Muscle of back (tissue), 11 donors: Measurements from ENCODE around the gene TENM3. TPM values are rescaled to one million over a fixed set of nuclear protein-coding genes. Genes with fewer than 3 reads are reported as not detected.
"Not testable (repeated sequence)": the region's sequence is repeated elsewhere in the genome, so short reads cannot be mapped to it uniquely, and the experiment has no call there.

Experiments
- DNase-seq, 3 donors: peaks; one replicate each; pipeline versions ENCODE4 v3.0.0 to v3.0.0-alpha.2; 2013
- polyA plus RNA-seq, 10 donors: library from polyadenylated mRNA; unstranded; fragments of 120-200 nt; gene quantifications; one replicate each; pipeline ENCODE4 v1.2.1, GENCODE V29; 2013; ENCODE audit not compliant: insufficient read length in 10 of 10

Gene TENM3
- polyA plus RNA-seq, 10 donors = 9.2 to 23.1 (median 15.7) TPM

DNA sequence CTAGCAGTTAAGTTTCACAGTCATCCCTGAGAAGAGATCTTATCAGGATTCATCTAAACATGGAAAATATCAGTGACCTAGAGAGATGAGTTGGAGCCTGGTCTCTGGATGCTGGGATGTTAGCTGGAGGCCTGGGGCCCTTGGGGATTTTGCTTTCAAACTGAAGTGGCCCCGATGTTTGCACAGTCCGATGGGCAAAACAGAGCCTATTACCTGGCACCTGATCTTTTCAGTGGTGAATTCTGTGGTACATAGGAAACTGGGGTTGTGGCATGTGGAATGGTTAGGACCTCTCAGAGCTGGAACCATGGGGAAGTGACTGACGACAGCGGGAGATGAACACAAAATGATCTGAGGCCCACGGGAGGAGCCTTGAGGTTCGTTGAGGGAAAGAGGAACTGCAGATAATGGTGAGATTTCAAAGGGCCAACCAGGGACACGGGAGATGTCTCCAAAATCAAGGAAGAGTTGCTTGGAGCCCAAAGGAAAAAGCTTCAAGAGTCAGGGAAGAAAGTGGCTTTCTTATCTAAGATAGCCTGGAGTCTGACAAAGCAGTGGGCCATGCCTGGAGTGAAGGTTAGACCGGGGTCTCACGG lies 17.8 kb upstream of the TENM3 start:
- no peak for DNase-seq

DNA sequence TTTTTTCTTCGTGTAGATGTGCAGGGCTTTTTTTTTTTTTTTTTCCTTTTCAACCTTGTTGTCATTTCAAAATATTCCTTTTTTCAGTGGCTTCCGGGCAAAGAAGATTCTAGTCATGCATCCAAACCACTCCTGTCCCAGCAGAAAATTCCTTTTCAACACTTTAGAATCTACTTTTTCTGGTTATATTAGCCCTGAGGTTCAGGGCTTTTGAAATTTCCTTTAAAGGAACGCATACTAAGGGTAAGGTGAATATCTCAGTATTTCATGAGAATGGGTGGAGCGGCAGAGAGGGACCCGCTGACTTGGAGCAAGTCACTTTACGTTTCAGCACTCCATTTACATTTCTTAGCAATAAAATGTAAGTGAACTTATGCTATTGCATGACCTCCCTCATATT lies 15.6 kb upstream of the TENM3 start:
- DNase-seq = no peak

DNA sequence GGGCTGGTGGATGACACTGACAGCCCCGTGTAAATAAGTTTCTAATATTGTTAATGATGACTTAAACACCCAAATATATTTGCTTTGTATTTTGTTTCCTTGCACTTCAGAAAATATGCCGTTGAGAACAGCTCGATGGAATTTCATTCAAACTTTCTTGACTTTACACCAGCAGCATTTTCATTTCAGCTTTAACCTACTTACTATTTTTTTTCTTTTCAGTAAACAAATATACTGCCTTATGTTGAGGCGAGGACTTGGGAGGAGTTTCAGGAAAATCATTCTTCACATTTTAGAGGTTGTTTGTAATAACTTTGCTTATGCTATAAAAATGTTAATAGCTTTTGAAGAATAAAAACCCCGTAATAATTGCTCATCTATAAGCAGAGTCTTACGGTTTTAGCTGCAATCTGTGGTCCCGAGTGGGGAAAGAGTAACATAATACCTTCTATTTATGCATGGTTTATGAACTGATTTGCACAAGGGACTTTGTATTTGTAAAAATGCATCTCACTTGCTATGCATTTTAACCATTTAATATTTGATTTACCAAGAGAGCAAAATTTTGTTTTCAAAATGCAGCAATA lies 14.1 kb upstream of the TENM3 start:
- no peak for DNase-seq

DNA sequence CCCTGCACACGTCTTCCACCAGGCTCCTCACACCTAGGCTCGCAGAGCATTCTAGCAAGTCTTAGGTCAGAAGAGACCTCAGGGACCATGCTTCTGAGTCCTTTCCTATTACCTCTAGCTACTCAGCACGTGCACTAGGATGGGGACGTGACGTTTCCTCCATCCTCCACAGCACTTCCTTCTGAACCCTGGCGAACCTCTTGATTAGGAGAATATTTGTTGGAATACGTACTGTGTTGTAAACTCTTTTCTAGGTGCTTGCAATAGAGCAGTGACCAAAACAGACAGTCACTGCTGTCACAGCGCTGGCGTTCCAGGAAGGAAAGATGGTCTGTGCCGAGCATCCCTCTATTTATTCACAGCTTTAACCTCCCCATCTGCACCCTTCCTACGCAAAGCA lies 12.9 kb upstream of the TENM3 start:
- DNase-seq = no peak

DNA sequence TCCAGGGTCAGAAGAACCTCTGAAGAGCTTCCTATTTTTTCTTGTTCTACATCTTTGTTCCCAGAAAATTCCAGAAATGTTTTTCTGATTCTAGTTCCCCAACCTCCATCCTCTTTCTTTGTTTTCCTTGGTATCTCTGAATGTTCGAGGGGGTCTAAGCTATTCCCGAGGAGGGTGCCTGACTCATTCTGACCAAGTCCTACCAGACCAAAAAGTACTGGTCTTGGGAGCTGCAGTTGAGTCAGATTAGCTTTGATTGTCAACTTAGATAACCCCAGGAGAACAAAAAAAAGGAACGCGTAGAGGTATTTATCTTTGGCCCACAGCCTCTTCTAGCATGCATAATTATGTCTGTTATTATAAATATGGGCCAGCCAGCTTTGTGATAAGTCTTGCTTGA lies 12.1 kb upstream of the TENM3 start:
- no peak for DNase-seq

DNA sequence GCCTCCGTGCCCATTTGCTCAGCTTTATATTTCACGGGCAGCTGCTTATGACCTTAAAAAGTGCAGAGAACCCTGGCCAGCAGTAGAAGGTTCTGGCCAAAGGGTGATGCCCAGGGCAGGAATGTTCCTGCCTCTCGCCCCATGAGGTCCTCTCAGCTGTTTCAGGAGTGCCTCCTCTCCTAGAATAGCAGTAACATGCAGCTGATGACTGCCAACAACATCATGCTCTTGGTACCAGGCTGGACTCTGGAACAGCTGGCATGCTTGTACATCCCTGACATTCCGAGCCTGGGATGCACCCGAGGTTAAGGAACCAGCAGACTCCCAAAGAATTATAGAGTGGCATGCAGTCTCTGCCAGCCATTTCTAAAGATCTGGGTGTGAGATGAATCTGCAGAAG lies 11.7 kb upstream of the TENM3 start:
- peak in 1 of 3 donors; percentile 28 for DNase-seq

DNA sequence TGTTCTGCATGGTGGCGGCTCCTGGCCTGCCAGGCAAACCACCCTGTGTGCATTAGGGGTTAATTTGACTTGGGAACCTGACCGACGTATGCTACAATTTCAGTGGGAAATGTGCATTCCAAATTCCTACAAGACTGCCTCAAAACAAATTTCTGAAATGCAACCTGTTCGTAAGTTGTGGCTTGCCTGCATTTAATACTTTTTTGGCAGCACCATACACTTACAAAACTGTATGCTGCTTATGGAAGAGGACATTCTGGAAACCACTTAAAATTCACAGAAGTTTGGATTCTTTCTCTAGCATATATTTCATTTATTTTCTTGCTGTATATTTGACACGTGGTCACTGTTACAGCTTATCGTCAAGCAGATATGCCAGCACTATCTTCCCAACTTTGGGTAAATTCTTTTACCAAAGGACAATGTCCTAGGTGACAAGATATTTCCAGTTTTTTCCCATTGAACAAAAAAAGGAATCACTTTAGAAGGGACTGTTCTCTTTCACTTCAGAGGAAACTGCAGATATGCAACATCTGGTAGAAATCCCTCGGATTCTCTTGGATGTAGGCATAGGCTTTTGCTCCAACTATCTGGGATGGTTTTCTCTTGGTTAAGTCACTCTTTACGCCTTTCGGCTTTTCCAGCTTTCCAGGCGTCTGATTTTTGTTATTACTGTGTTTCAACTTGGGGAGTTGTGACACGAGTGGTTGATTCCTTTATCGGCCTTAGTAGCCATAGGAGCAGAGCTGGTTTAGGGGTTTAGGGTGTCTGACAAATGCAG lies 9.7 kb upstream of the TENM3 start:
- peak in 1 of 3 donors; percentile 57 for DNase-seq

DNA sequence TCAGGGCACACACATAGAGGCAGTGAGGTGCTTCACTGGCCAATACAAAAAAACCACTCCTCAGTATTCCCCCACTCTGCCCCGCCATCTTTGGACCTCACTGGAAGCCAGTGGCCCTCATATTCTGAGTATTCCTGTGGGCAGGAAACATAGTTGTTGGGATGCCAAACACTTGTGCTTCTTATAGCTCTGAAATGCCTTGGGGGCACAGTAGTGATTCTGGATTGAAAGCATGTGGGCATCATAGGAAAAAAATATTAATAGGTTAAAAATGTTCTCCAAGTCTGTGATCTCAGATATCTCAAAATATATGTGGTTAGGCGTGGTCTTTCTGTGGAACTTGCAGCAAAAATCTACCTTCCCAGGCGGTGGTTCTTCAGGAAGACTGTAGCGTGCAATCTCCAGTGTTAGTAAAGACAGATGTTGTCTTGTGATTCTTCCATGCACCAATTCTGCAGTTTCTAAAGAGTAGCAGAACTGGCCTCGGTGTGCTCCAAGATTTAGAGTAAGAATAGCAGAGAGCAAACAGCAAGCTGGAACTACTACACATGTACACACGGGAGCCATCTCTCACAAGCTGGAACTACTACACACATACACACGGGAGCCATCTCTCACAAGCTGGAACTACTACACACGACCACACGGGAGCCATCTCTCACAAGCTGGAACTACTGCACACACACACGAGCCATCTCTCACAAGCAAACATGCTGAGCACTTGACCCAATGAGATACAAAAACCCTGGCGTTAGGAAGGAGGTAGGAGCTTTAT lies 8.0 kb upstream of the TENM3 start:
- peak in 1 of 3 donors; percentile 69 for DNase-seq

DNA sequence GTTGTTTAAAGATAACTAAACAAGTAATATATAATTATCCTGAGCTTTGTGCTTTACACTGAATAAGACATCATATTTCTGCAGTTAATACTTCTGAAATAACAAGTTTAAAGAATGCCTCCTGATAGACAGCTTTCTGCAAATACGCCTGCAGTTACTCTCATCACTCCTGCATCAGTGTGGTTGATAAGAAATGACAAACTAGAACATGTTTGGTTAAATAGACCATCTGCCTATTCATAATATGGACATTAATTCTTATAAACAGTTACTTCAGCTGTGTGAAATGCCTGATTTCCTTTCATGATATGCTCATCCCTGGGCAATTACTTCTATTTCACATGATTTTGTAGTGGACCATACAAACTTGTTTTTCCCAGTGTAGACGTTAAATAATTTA lies 7.0 kb upstream of the TENM3 start:
- DNase-seq = no peak

DNA sequence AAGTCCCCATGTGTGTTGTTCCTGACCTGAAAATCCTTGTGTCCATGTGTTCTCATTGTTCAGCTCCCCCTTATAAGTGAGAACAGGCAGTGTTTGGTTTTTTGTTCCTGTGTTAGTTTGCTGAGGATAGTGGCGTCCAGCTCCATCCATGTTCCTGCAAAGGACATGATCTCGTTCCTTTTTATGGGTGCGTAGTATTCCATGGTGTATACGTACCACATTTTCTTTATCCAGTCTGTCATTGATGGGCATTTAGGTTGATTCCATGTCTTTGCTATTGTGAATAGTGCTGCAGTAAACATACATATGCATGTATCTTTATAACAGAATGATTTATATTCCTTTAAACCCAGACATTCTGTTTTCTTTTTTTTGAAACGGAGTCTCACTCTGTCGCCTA lies 6.2 kb upstream of the TENM3 start:
- not testable (repeated sequence) for DNase-seq

DNA sequence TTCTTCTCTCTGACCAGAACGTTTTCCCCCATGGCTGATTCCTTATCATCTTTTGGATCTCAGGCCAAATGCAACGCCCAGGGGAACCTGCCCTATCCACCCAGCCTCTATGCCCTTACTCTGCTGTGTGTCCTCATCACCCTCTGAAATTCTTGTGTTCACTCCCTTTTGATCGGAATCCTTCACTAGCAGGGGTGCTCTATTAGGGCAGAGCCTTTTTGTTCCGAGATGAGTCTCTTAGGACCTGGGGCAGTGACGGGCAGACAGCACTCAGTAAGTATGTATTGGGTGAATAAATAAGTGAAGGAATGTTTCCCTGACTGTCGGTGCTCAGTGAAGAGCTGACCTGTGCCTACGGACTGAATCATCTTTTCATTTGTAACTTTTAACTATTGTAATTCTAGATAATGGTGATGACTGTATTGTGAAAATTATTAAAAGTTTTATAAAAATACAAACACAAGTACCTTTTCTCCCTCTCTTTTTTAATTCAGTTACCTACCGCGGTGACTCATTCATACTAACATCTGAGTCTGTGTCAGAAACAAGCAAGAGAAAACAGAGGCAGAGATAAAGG lies 4.8 kb upstream of the TENM3 start:
- no peak for DNase-seq

DNA sequence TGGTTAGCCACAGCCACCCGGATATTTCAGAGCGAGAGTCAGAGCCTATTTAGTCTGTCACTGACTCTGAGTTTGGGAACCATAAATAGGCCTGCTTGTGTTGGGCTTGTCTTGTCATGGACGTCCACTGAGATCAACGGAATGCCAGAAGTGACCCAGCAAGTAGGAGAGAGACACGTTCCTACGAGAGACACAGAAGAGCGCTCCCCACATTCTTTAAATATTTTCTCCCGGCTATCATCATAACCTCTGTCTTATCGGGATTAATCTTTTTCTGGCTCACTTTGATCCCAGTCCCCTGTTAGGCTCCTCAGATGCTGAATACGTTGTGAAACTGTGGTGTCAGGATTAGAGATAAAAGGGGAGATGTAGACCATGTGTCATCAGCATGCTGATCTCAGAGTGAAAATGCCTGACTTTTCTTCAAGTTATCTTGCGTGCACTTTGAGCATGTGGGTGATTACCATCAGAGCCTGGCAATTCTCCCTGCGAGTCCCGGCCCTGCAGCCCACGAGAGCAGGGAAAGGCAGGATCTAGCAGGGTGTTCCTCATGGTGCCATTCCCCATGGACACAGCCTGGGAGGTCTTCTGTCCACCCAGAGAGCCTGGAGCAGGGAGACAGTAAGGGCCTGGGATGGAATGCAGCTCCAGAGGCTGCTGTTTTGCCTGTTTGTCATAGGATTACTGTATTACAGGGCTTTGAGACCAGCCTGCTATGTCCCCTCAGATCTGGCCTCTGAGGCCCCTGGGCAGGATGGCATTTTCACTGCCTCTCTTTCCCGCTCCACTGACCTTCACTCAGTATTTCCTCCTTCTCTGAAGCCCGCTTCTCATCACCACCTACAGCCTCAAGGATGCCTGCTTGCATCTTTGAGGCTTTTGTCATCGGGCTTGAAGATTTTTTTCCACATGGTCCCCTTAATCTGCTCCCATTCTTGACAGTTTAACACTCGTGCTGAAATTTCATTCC lies 2.8 kb upstream of the TENM3 start:
- peak in 2 of 3 donors; percentile 41 to 93 for DNase-seq

DNA sequence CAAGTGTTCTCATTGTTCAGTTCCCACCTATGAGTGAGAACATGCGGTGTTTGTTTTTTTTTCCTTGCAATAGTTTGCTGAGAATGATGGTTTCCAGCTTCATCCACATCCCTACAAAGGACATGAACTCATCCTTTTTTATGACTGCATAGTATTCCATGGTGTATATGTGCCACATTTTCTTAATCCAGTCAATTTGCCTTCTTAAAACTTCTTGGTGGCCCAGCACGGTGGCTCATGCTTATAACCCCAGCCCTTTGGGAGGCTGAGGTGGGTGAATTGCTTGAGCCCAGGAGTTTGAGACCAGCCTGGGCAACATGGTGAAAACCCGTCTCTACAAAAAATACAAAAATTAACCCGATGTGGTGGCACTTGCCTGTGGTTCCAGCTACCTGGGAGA lies 942 bp upstream of the TENM3 start:
- not testable (repeated sequence) for DNase-seq

DNA sequence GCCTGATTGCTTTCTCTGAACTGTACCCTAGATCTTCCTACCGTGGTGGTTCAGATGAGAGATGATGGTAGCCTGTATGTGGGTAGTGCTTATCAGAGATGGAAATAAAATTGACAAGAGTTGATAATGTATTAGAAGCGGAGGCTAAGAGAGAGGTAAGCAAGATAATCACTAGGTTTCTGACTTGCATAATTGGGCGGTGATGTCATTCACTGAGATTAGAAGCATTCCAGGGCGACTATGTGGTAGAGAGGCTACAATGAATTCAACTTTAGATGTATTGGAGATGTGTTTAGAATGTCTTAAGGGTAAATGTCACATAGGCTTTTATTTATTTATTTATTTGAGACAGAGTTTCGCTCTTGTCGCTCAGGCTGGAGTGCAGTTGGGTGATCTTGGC lies 415 bp upstream of the TENM3 start:
- DNase-seq = no peak

DNA sequence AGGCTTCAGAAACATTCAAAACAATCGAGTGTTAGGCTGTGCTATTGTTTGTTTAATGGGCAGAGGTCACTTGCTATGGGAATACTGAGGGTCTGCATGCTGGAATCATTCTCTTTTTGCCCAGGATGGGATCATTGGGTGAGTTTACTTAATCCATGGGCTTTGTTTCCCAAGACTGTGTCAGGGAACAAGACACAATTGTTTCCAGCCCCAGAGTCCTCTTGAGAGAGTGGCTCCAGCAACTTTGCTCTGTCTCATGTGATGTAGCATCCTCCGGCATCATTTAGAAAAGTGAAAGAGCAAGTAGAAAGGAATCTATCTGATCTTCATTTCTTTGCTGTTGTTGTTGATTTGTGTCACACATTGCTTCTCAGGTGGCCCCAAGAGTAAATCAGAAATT lies 1.8 kb downstream of the TENM3 start:
- no peak for DNase-seq

DNA sequence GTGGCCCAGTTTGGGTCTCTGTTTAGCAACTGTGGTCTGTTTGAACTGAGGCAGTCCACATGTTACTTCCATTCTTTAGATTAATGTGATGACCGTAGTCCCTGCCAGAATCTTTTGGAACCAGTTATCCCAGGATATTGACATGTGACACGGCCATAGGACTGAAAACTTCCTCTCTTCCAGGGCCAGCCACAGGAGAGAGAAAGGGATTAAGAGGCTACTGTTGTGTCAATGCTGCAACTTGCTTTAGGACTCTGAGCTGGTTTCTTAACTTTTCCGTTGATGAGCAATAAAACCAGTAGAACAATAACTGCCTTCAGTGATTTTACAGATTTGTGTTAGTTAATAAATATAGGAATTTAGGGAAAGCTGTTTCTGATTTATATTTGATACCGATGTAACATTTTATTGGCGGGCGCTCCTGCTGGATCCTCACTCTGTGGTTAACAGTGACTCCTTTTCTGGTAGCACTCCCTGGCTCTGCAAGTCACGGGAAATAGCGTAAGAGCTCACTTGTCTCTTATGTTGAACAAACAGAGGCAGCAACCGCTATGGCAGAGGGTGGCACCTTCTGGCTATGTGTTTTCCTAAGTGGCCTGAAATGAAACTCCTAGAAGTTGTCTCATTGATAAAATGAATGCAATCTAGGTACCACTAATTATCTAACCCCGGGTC lies 2.5 kb downstream of the TENM3 start:
- peak in 1 of 3 donors; percentile 42 for DNase-seq

DNA sequence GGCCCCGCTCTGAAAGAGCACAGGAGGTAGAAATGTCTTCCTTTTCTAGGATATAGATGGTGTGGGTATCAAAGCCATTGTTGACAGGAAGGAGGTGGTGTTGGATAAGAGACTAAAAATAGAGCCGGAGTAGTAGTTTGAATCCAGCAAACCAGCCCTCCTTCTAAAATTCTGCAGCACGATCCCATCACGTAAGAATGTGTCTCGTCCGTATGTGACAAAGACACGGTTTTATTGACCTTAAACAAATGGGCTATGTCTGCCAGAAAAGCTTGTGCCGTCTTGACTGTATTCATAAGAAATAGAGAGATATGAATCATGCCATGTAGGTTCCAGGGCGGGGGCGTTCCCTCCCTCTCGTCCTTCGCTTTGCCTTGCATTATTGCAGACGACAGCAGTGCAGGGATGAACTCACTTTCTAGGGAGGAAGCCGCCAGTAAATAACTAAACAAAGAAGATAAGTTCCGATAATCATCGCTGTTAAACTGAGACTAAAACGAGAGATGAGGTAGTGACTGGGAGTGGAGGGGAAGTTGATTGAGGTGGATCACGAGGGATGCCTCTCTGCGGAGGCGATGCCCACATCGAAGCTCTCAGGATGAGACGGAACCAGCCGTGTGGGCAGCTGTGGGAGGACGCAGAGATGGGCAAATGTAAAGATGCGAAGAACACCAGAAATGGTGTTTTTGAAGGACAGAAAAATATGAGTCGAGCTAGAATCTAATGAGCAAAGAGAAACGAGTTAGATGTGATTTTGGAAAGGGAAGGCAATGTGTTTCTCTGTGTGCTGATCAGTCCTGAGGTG lies 3.4 kb downstream of the TENM3 start:
- DNase-seq = no peak

DNA sequence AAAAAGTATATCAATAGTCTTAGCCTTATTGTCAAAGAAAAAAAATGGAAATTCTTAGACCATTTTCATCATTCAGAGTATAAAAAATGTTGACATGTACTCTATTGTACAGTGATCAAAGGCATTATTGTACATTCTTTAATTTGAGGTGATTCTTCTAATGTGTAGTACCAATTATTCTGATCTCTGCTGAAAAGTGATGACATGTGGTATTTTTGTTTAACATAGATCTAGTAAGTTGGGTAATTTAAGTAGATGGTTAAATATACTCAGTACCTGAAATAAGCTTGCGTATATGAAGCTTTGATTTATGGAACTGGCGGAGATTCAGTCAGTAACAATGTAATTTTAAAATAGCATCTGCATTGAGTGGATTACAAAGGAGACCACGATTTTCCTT lies 5.1 kb downstream of the TENM3 start:
- DNase-seq = no peak

DNA sequence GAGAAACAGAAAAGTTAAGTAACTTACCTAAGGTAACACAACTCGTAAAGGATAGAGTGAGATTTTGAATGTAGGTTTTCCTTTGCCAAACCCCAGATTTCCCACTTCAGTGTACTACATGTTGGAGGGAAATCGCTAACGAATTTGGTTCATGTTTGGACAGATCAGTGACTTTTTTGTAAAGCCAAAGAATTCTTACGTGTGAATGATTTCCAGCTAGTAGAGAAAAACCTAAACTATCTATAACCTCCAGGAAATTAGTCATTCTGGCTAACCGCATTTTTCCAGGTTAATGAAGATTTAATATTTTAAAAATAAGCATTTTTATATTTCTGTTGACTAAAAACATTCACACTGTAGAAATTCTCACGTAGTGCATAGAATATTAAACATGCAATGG lies 7.2 kb downstream of the TENM3 start:
- no peak for DNase-seq
